ENCODE data around the gene ERF. TPM values are rescaled to one million over a fixed set of nuclear protein-coding genes. Genes with fewer than 3 reads are reported as not detected.
A peak's percentile ranks its signal among the peaks of the same experiment; 100 is the strongest.

ERF gene
- total and polyA plus RNA-seq, 2 of the 4 experiments (the other 2 are of a cell fraction) = 5.2 to 32.4 TPM

DNA sequence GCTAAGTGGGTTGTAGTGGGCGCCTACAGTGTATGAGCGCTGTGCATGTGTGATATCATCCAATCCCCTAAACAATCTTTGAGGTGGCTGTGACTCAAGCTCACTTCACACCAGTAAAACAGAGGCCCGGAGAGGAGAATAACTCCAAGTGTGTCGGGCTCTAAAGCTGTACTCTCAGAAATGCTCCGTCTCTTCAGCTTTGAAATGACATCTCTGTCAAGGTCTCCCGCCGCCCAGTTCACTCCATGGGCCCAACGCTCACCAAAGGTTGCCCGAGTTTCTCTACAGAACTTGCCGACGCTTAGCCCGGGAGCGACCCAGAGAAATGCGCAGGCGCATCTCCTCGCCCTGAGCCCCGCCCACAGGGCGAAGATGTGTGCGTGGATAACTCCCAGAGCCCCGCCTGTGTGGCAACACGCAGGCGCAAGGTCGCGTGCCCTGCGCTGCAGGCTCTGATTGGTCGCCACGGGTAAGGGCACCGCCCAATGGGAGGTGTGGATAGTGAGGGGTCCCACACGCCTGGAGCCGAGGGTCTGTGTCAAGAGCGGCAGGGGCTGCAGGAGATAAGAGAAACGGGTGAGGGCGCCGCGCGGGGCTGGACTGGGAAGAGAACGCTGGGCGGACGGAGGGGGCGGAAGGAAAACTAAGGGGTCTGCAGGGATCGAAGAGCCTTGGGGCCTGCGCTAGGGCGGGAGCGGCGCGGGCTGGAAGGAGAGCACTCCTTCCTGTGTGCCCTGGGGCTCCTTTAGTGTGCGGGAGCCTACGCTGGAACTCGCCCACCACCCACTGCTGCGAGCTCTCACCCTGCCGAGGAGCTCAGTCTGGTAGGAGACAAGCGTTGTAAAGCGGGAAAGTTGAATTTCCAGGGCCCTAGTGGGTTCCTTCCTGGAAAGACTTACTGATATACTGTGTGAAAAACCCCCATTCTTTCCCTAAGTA lies 34.8 kb downstream of the ERF start, which contains the start of gene ZNF526 (continued):
- TF ChIP-seq, protein P1, sequence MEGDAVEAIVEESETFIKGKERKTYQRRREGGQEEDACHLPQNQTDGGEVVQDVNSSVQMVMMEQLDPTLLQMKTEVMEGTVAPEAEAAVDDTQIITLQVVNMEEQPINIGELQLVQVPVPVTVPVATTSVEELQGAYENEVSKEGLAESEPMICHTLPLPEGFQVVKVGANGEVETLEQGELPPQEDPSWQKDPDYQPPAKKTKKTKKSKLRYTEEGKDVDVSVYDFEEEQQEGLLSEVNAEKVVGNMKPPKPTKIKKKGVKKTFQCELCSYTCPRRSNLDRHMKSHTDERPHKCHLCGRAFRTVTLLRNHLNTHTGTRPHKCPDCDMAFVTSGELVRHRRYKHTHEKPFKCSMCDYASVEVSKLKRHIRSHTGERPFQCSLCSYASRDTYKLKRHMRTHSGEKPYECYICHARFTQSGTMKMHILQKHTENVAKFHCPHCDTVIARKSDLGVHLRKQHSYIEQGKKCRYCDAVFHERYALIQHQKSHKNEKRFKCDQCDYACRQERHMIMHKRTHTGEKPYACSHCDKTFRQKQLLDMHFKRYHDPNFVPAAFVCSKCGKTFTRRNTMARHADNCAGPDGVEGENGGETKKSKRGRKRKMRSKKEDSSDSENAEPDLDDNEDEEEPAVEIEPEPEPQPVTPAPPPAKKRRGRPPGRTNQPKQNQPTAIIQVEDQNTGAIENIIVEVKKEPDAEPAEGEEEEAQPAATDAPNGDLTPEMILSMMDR (conservative IDR thresholded peaks at IDR 0.05; ENCODE audit: low read depth, low read length) = peak; percentile 10; the same call in 1 of the 2 replicates
